KMS-11 (cell line): ENCODE results near the gene TCF19.

Source experiments
- H2AFZ ChIP-seq: fragments of 200-600 bp; sonication (generic); 2 replicates; pipeline ENCODE4 v1.6.1; 2016; ENCODE audit warnings: antibody characterized with exemption, mixed run types, low read depth
- H3K27ac ChIP-seq: fragments of 200-600 bp; sonication (generic); 2 replicates; pipeline ENCODE4 v1.6.1; 2016; ENCODE audit warnings: mild to moderate bottlenecking, mixed run types
- H3K27me3 ChIP-seq: fragments of 200-600 bp; sonication (generic); 2 replicates; pipeline ENCODE4 v1.6.1; 2017; ENCODE audit warnings: mild to moderate bottlenecking, low read depth, mixed run types, moderate library complexity; ENCODE audit not compliant: insufficient read depth
- H3K36me3 ChIP-seq: fragments of 200-600 bp; sonication (generic); 2 replicates; pipeline ENCODE4 v1.6.1; 2017; ENCODE audit warnings: mild to moderate bottlenecking, mixed run types; ENCODE audit not compliant: insufficient read depth
- H3K4me1 ChIP-seq: fragments of 200-600 bp; sonication (generic); 2 replicates; pipeline ENCODE4 v1.6.1; 2016; ENCODE audit warnings: mild to moderate bottlenecking, low read depth, mixed run types; ENCODE audit not compliant: poor library complexity, severe bottlenecking
- H3K4me2 ChIP-seq: fragments of 200-600 bp; sonication (generic); 2 replicates; pipeline ENCODE4 v1.7.0; 2016; ENCODE audit warnings: mild to moderate bottlenecking, mixed run types
- H3K4me3 ChIP-seq: fragments of 200-600 bp; sonication (generic); IDR thresholded peaks from 2 replicates; pipeline ENCODE4 v1.6.1; 2017; ENCODE audit warnings: low read depth, low read length, mixed read lengths; ENCODE audit not compliant: insufficient read depth
- H3K79me2 ChIP-seq: fragments of 200-600 bp; sonication (generic); 2 replicates; pipeline ENCODE4 v1.6.1; 2016; ENCODE audit warnings: low read depth, mixed run types; ENCODE audit not compliant: insufficient read depth
- H3K9ac ChIP-seq: fragments of 200-600 bp; sonication (generic); 2 replicates; pipeline ENCODE4 v1.6.1; 2016; ENCODE audit warnings: mild to moderate bottlenecking, mixed run types
- H4K20me1 ChIP-seq: fragments of 200-600 bp; sonication (generic); 2 replicates; pipeline ENCODE4 v1.6.1; 2016; ENCODE audit warnings: mild to moderate bottlenecking, mixed run types; ENCODE audit not compliant: insufficient read depth
- CTCF ChIP-seq: fragments of 200-600 bp; sonication (generic); conservative IDR thresholded peaks from 2 replicates; pipeline ENCODE4 v1.6.1; 2017; ENCODE audit warnings: low read depth, mild to moderate bottlenecking, antibody characterized with exemption, low read length, moderate library complexity, mixed read lengths

Gene TCF19

DNA sequence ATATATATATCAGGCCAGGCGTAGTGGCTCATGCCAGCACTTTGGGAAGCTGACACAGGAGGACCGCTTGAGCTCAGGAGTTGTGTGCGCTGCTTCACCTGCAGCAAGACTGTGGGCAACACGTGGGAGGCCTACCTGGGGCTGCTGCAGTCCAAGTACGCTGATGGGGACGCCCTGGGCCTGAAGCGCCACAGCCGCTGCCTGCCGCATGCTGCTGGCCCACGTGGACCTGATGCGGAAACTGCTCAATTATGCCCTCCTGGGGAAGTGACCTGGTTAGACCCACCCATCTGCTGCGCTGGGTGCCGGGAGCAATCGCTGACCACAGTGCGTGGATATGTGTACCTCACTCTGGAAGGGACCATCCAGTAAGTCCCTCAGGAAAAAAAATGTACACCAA is 17.7 kb upstream of the TCF19 start:
- no peak for TF ChIP-seq CTCF
- no peaks in the 10 kb centered on the region for H3K79me2 ChIP-seq

GRCh38 chr6:31142361-31142761 is 16.0 kb upstream of the TCF19 start:
- Histone ChIP-seq H3K4me3 (no peak overlapping the region), H3K79me2 (no peaks in the 10 kb centered on the region), H3K36me3 (no peaks in the 10 kb centered on the region), H2AFZ (no peak overlapping the region), H3K4me2 (no peak overlapping the region), H3K27me3 (no peaks in the 10 kb centered on the region), H4K20me1 (no peaks in the 10 kb centered on the region), H3K27ac (no peak overlapping the region), H3K9ac (no peak overlapping the region), H3K4me1 (peaks cover 5% of the 10 kb centered on the region)
- no peak for TF ChIP-seq CTCF

More for the DNA sequence above, 17.7 kb upstream of the TCF19 start:
- H3K27me3 ChIP-seq: no peaks in the 10 kb centered on the region
- H3K4me3 ChIP-seq: no peak overlapping the region
- no peak overlapping the region for H3K9ac ChIP-seq
- H2AFZ ChIP-seq: no peak overlapping the region
- H4K20me1 ChIP-seq: no peaks in the 10 kb centered on the region
- H3K36me3 ChIP-seq: no peaks in the 10 kb centered on the region
- H3K27ac ChIP-seq: no peak overlapping the region
- no peak overlapping the region for H3K4me2 ChIP-seq
- peaks cover 5% of the 10 kb centered on the region for H3K4me1 ChIP-seq

- Histone ChIP-seq H2AFZ (no peak overlapping the region), H4K20me1 (no peaks in the 10 kb centered on the region), H3K27ac (no peak overlapping the region), H3K79me2 (no peaks in the 10 kb centered on the region), H3K36me3 (no peaks in the 10 kb centered on the region), H3K9ac (no peak overlapping the region), H3K27me3 (no peaks in the 10 kb centered on the region), H3K4me1 (no peaks in the 10 kb centered on the region), H3K4me3 (no peak overlapping the region), H3K4me2 (no peak overlapping the region)
- no peak for TF ChIP-seq CTCF
Measured at GRCh38 chr6:31143148-31143547, 15.2 kb upstream of the TCF19 start.

DNA sequence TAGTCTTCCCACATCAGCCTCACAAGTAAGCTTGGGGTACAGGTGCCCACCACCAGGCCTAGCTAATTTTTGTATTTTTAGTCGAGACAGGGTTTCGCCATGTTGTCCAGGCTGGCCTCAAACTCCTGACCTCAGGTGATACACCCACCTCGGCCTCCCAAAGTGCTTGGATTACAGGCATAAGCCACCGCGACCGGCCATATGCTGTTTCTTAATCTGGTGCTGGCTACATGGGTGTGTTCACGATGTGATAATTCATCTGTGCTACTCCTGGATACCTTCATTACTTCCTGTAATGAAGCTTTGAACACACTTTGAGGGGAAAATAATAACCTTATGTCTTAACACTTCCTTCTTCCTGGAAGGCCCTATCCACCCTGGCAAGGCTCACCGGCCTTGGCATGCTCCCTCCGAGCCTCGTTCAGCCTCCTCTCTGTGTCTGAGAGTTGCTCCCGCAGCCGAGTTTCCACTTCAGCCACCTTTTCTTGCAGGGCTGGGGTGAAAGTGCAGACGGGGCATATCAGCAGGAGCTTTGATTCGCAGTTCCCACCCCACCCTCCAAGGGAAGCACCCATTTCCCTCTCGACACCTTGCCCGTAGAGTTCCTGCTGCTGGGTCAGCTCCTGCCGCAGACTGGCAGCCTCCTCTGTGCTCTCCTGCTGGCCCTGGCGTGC is 14.0 kb upstream of the TCF19 start:
- H3K27ac ChIP-seq: no peak overlapping the region

More for the DNA sequence above, 14.0 kb upstream of the TCF19 start:
- no peak for TF ChIP-seq CTCF
- Histone ChIP-seq H3K79me2 (no peaks in the 10 kb centered on the region), H2AFZ (no peak overlapping the region), H3K27me3 (no peaks in the 10 kb centered on the region), H4K20me1 (no peaks in the 10 kb centered on the region), H3K4me3 (no peak overlapping the region), H3K4me2 (no peak overlapping the region), H3K9ac (no peak overlapping the region), H3K4me1 (no peaks in the 10 kb centered on the region), H3K36me3 (no peaks in the 10 kb centered on the region)
